Measurements from ENCODE around the gene KIR3DL2. TPM values are rescaled to one million over a fixed set of nuclear protein-coding genes. Genes with fewer than 3 reads are reported as not detected.
"Not testable (repeated sequence)": the region's sequence is repeated elsewhere in the genome, so short reads cannot be mapped to it uniquely, and the experiment has no call there.

The KIR3DL2 gene
- polyA plus RNA-seq, 1 donor = not detected

- no peak for DNase-seq
Measured at GRCh38 chr19:54873990-54874389, 23.7 kb downstream of the KIR3DL2 start, which contains the start of gene FCAR. TSS of gene FCAR (plus strand) at chr19:54874235. CDS start at chr19:54874290, 55 bp downstream.

DNA sequence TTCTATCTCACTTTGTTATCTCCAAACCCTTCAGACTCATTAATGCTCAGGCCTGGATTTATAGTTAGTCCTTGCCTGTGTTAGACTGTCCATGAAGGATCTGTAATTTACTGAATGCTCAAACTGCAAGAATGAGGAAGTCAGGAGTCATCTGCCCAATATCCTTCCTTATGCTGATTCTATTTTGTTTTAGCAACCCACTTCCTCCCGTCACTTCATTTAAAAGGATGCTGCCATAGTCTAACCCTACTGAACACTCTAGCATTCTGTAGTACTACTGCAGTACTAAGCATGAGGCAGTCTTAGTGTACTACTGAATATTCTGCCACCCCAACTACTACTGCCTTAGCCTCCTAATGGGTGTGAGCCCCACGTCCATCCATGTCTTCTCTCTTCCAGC lies 25.3 kb downstream of the KIR3DL2 start:
- DNase-seq = peak; percentile 9

DNA sequence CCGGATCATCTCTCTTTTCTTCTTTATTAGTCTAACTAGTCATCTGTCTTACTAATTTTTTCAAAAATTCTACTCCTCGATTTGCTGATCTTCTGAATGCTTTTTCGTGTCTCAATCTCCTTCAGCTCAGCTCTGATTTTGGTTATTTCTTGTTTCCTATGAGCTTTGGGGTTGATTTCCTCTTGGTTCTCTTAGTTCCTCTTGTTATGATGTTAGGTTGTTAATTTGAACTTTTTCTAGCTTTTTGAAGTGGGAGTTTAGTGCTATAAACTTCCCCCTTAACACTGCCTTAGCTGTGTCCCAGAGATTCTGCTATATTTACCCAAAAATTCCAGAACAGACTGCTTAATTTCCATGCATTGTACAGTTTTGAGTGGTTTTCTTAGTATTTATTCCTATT lies 27.2 kb downstream of the KIR3DL2 start:
- DNase-seq = no peak

DNA sequence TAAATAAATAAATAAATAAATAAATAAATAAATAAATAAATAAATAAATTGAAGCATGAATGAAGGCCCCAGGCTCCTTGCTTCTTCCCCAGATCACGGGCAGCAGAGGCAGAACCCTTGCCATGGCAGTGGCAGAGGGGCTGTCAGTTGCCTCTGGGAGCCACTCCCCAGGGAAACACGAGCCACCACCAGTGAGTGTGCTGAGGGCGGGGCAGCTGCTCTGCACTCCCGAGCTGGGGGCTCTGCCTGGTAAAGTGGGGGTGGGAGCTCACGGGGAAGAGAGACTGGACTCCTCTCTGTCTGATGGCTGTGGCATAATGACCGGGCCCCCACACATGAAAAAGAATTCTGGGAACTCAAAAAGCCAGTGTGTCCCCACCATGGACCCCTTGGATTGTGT lies 31.6 kb downstream of the KIR3DL2 start:
- DNase-seq = no peak

DNA sequence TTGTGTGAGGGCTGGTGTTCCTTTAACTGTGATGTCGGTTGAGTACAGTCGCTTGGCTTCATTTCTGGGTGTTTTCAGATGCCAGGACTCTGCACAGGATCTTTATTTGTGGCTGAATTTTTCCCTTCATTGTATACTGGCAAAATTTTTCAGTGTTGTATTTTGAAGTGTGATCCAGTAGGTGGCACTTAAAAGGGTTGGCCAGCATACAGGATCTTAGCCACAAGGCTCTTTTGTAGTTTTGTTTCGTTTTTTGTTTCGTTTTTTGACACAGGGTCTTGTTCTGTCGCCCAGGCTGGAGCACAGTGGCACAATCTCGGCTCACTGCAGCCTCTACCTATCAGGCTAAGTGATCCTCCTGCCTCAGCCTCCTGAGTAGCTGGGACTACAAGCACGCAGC lies 32.5 kb downstream of the KIR3DL2 start:
- no peak for DNase-seq

DNA sequence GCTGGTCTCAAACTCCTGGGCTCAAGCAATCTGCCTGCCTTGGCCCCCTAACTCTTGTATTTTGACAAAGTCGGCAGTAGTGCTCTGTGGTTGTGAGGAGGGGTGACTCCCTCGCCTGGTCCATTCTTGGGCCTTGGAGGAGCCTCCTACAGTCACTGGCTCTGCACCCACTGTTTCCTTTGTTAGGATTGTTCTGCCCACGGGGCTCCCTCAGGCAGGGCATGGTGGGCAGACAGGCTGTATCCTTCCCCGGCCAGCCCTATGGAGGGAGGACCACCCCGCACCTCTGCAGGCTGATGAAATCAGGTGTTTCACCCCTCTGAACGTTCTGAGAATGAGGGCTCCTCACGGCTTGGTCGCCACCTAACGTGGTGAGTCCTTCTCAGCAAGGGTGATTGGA lies 33.0 kb downstream of the KIR3DL2 start:
- no peak for DNase-seq

DNA sequence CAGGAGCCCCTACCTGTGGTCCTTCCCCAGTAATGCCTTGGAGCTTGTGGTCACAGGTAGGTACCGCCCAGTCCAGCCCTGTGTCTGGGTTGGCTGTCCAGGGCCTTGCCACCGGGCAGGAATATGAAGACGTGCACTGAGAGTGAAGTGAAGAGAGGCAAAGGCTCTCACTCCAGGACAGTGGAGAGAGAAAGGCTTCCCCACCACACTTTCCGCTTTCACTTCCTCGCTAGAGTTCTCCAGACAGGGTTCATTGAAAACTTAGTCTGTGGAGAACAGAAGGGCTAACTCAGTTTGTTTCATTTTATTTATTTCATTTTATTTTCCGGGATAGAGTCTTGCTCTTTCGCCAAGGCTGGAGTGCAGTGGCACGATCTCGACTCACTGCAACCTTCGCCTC lies 38.0 kb downstream of the KIR3DL2 start:
- no peak for DNase-seq

DNA sequence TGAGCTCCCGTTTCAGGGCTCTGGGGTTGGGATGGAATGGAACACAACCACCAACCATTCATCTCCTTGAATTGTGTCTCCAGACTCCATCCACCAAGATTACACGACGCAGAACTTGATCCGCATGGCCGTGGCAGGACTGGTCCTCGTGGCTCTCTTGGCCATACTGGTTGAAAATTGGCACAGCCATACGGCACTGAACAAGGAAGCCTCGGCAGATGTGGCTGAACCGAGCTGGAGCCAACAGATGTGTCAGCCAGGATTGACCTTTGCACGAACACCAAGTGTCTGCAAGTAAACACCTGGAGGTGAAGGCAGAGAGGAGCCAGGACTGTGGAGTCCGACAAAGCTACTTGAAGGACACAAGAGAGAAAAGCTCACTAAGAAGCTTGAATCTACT lies 39.3 kb downstream of the KIR3DL2 start:
- no peak for DNase-seq

GRCh38 chr19:54893406-54893805 lies 43.2 kb downstream of the KIR3DL2 start:
- DNase-seq = no peak

- DNase-seq = not testable (repeated sequence)
Measured at GRCh38 chr19:54894106-54894505, 43.9 kb downstream of the KIR3DL2 start.

GRCh38 chr19:54896036-54896435 lies 45.8 kb downstream of the KIR3DL2 start:
- no peak for DNase-seq

- DNase-seq = not testable (repeated sequence)
Measured at GRCh38 chr19:54898685-54899084, 48.4 kb downstream of the KIR3DL2 start.

GRCh38 chr19:54899646-54900045 lies 49.4 kb downstream of the KIR3DL2 start:
- not testable (repeated sequence) for DNase-seq

- not testable (repeated sequence) for DNase-seq
Measured at GRCh38 chr19:54901153-54901552, 50.9 kb downstream of the KIR3DL2 start.

GRCh38 chr19:54902061-54902460 lies 51.8 kb downstream of the KIR3DL2 start:
- no peak for DNase-seq

GRCh38 chr19:54903303-54903702 lies 53.1 kb downstream of the KIR3DL2 start:
- DNase-seq = no peak

GRCh38 chr19:54904261-54904660 lies 54.0 kb downstream of the KIR3DL2 start:
- not testable (repeated sequence) for DNase-seq

DNA sequence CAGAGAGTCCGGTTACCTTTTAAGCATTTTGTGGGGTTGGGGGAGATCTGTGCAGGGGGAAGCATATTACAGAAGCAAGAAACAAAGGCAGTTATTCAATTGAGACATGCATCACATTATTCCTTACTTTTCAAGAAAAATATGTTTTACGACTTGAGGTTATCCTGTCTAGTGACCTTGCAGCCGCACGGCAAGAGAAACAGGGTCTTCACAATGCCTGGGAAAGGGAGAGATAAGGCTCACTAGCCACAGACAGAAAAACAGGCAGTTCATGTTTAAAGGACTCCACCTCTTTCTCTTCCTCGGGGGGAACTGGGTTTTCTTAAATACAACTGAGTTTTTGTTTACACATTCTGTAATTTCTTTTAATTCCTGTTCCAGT lies 55.2 kb downstream of the KIR3DL2 start:
- no peak for DNase-seq

GRCh38 chr19:54905803-54906511 lies 55.7 kb downstream of the KIR3DL2 start, which contains the start of gene NCR1:
TSS of gene NCR1 (plus strand) at chr19:54906148. CDS start at chr19:54906188, 40 bp downstream.
- DNase-seq = no peak

DNA sequence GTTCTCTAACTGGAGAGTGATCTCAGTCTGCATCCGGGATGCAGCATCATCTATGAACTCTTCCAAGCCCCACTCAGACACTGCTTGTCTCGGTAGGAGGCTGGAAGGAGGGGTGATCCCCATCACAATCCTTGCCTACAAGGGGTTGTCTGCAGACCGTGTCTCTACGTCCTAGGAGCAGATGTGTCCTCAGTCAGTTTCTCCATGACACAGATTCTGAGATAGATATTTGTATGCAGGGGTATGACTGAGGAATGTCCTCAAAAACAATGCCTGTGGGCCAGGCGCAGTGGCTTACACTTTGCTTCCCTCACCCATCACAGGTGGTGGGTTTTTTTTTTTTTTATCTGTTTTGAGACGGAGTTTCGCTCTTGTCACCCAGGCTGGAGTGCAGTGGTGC lies 56.6 kb downstream of the KIR3DL2 start:
- no peak for DNase-seq

- not testable (repeated sequence) for DNase-seq
Measured at GRCh38 chr19:54907899-54908298, 57.7 kb downstream of the KIR3DL2 start.
